ENCODE measurements around the gene VAPB. TPM values are rescaled to one million over a fixed set of nuclear protein-coding genes. Genes with fewer than 3 reads are reported as not detected.
"Not testable (repeated sequence)": the region's sequence is repeated elsewhere in the genome, so short reads cannot be mapped to it uniquely, and the experiment has no call there.

The VAPB gene
- polyA plus RNA-seq, 10 donors, result 45.6 to 65.1 (median 51.4) TPM

DNA sequence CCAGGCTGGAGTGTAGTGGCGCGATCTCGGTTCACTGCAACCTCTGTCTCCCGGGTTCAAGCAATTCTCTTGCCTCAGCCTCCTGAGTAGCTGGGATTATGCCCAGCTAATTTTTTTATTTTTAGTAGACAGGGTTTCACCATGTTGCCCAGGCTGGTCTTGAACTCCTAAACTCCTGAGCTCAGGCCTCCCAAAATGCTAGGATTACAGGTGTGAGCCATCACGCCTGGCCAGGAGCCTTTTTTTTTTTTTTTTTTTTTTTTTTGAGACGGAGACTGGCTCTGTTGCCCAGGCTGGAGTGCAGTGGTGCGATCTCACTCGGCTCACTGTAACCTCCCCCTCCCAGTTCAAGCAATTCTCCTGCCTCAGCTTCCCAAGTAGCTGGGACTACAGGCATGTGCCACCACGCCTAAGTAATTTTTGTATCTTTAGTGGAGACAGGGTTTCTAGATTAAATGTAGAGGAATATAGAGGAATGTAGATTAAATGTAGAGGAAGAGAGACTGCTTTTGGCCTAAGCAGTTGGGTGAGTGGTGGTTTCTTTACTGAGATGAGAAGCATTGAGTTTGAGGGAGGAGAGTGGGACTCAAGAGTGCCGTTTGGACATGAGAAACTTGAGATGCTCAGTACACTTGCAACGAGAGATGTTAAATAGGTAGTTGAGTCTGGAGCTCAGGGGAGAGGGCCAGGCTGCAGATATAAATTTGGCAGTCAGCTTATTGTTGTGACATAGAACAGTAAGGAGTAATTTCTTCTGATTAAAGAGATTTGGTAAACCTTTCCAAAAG is 16.7 kb downstream of the VAPB start:
- DNase-seq, result no peak

DNA sequence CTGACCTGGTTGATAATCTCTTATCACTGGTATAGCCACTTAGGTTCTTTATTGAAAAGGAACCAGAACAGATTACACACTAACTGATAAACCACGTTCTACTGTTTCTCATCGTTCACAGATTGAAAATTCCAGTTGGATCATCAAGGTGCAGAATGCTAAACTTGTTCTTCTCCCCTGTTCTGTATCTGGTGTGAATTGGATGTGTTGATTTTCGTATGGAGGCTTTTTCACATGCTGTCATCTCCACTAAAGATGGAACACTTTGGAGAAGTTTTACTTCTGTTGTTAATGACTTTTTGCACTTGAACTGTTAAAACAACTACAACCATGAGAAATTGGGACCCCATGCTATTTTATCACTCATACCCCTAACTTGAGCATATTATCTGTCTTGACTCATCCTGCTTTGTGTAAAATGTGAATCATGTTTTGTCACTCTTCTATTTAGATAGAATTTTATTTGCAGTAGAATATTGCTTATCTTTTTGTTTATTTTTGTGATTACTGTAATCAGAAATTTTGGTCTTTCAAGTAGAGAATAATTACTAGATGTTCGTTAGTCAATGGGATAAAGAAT is 17.5 kb downstream of the VAPB start:
- DNase-seq, result no peak

DNA sequence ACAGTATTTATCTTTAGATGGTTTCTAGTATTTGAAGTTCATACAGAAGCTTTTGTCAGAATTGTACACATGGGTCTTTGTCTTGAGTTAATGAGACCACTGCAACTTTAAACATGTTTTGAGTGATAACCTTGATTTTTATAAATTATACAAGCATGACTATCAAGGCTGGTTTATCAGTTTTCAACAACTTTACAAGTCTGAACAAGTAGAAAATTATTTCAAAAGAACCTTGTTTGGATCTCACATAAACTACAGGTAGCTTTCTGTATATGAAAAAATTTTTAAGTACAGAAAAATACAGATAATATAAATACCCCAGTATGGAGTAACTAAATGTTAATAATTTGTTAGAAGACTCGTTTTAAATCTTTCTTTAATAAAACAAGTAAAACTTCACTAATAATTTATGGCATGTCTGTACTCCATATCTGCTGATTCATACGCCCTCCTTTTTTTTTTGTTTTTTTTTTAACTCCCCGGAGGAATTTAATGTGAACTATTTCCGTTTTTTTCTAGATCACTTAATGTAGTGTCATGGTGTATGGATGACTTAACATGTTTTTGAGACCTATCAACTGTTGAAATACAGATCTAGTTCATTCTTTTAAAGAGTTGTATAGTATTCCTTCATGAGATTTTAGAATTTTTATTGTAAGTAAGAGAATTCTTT is 18.3 kb downstream of the VAPB start:
- DNase-seq, result no peak

DNA sequence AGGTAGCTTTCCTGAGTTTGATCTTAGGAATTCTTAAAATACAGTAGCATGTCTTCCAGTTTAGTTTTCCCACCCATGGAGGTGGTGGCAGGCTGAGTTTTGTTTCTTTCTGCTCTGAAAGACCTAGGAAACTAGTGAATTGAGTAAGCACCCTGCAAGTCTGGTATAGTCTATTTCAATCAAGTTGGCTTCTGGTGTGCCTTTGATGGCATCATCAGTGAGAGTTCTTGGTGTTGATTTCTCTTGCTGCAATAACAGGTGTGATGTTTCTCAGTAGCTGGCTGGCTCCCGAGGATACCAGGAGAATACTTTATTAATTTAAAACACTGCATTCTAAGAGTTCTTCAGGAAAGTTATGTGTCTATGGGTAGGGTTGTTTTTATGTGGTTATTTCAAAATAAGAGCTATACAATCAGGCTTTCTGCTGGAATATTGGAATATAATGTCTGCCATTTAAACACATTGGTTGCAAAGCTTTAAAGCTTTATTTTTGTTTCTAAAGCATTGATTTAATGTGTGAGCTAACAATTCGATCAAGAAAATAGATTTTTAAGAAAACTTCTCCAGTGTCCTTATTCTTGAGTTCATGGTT is 19.0 kb downstream of the VAPB start:
- DNase-seq, result no peak

DNA sequence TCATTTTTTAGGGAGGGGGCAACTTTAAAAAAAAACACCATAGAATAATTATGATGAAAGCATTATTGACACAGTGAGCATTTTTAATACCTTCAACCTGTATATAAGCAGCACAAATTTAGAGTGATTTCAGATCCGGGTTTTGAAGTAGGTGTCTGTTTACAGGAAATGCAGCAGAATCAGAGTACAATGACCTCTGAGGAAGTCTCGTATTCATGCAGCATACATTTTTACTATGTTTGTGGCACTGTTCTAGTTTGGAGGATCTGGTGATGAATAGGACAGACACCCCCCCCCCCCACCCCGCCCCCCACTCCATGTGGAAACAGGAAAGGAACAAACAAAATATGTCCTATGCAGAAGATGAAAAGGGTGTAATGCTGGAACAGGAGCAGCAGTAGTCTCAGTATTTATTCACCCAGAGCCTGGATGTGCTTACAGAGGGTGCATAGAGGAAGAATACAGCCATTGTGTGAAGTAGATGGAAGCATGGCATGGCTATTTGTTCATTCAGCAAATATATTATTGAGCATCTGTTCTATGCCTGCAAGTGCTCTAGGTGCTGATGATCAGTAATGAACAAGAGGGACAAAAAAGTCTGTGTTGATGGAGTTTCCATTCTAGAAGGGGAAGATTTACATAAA is 19.7 kb downstream of the VAPB start:
- DNase-seq, result no peak

DNA sequence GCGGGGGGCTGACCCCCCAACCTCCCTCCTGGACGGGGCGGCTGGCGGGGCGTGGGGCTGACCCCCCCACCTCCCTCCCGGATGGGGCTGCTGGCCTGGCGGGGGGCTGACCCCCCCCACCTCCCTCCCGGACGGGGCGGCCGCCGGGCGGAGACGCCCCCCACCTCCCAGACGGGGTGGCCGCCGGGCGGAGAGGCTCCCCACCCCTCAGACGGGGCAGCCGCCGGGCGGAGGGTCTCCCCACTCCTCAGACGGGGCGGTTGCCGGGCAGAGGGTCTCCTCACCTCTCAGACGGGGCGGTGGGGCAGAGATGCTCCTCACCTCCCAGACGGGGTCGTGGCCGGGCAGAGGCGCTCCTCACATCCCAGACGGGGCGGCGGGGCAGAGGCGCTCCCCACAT is 25.2 kb downstream of the VAPB start:
- DNase-seq, result not testable (repeated sequence)

DNA sequence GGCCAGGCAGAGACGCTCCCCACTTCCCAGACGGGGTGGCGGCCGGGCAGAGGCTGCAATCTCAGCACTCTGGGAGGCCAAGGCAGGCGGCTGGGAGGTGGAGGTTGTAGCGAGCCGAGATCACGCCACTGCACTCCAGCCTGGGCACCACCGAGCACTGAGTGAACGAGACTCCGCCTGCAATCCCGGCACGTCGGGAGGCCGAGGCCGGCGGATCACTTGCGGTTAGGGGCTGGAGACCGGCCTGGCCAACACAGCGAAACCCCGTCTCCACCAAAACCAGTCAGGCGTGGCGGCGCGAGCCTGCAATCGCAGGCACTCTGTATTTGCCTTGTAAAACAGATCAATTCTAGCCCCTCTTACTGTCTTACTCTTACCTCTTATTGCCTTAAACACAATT is 25.8 kb downstream of the VAPB start:
- DNase-seq, result not testable (repeated sequence)

DNA sequence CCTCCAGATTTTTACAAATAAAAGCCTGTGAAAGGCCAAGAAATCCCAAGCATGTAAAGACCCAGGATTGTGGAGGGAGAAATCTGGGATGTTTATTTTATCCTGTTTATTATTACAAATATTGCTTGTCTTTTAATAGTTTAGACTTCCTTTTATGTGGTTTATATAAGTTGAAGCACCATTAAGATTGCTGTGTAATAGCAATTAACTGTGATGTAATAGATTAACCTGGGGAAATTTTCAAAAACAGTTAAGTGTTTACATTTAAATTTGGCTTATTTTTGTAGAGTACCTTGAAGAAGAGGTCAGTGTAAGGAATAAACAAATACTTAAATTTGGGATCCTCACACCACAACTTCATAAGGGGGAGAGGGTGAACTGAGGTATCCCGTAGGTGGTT is 27.0 kb downstream of the VAPB start:
- no peak for DNase-seq

DNA sequence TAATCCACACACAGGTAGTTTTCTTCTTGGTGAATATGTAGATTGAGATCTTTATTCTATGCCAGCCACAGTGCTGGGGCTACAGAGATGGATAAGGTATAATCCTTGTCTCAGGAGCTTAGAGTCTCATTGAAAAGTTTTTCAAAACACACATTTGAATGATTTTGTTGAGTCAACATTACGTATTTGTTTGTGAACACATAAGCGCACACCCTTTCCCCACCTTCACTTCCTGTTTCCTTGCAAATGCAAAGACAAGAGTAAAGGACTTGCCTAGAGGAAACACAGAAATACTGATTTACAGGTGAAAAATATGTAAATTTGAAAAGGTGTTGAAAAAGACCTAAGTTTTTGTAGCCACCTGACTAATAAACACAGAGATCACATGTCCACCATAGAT is 27.8 kb downstream of the VAPB start:
- no peak for DNase-seq

DNA sequence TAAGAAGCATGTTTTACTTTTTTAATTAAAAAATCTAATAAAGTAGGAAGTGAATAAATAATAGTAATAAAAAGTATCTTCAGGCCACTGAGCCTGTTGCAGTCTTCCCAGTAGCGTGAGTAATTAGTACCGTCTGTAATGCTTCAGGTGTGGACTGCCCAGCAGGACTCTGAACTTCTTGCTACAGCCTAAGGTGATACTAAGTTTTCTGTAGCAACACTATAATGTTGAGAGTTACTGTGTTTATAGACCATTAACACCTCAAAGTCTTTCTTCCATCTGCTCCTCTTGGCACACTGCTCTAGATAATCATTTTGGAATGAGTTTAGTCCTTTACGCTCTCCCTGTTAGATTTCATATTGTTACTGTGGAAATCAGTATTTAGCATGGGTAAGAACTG is 28.4 kb downstream of the VAPB start:
- DNase-seq, result no peak

DNA sequence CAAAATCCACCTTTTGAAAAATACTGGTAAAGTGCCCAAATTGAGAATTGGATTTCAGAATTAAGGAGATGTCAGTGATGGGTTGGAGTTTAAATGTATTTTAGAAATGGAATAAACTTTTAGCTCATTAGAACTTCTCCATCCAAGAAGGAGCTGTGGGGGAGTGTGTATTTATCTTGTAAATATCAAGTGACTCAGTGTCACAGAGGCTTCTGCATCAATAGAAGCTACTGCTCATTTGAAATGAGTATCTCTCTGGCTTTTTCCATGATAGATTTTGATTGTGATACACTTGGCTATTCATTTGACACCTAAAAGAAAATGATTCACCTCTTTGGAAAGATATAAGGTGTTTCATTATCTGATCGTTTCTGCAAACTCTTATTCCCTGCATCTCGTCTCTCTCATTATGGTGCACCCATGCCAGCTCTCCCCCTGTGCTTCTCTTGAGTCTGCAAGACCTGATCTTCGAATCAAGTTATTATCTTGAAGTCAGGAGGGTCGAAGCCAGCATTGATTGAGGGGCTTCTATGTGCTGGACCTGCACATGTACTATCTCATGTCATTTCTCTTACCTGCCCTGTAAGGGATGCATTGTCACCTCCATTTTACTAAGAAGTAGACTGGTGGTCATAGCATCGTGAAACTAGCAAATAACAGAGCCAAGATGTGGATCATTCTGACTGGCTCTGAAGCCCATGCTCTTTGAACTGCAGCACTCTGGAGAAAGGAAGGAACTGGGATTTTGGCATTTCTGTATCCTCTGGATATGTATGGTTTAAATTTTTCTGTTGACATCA is 30.1 kb downstream of the VAPB start:
- no peak for DNase-seq

DNA sequence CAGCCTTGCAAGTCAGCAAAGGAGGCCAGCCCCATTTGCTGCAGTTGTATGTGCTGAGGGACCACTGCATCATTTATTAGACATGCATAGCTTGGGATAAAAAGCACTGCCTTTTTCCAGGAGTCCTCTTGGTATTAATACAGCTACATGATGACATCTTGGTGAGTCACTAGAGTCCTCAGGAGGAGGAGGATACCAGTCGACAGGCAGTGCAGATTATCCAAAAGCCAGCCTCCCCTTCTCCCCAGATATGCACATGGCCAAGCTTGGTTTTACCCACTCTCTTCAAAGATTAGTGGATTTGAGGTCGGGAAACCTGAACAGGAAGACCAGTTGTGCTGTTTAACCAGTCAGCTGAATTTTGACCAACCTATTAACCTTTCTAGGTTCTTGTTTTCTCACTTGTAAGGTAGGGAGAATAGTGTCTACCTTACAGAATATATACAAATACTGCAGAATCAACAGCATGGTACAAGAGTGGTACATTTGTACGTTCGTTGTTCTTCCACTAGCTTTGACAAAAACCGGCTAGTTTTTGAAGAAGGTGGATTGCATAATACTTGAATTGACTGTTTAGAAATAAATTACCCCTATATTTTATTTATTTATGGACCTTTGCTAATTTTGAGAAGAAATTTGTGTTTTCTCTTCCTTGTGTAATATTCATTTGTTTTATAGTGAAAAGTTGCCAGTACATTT is 31.9 kb downstream of the VAPB start:
- DNase-seq, result peak in 1 of 3 donors; percentile 29

DNA sequence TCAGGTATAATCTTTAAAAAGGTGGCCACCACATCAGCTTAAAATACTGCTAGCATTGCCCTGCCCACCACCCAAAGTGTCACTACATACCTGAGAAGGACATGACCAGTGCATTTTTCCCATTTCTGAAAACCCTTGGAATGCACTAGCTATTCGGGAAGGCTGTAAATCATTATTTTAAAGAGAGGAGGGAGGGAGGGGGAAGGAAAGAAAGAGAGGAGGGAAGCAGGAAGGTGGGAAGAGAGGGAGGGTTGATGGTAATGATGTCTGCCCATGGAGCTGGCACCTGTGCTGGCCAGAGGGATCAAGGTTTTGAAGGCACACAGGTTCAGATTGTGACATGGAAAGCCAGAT is 32.4 kb downstream of the VAPB start:
- DNase-seq, result no peak

DNA sequence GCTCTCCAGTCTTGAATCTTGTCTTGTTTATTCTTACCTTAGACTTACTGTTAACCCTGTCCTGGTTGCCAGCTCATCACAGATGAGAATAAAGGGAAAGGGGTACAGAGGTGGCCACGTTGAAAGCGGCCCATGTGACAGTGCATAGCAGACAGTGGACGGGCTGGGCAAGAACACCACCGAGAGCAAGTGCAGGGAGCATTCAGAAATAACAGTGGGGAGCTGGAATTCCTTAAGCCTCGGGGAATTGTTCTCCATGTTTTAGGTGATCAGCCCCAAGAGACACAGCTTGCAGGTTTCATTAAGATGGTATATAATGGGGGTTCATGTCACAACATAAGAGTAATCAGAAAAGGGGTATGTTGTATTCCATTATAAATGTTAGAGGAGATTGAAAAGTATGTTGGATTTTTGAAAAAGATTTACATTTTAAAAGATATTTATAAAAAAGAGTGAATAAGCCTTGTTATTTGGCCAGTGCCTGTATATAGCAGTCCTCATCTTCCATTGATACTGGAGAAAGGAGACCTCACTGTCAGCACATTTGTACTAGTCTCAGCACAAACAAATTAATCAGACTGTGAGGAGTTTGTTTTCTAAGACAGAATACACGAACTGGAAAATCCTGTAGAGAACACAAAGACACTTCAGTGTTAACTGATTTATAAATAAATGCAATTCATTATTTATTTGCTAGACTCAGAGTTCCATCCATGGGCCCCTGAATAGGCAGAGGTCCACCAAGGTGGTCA is 35.4 kb downstream of the VAPB start:
- DNase-seq, result no peak

DNA sequence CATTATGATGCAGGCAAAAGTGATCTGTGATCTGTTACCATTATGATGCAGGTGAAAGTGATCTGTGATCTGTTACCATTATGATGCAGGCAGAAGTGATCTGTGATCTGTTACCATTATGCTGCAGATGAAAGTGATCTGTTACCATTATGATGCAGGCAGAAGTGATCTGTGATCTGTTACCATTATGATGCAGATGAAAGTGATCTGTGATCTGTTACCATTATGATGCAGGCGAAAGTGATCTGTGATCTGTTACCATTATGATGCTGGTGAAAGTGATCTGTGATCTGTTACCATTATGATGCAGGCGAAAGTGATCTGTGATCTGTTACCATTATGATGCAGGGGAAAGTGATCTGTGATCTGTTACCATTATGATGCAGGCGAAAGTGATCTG is 38.5 kb downstream of the VAPB start:
- DNase-seq, result not testable (repeated sequence)

DNA sequence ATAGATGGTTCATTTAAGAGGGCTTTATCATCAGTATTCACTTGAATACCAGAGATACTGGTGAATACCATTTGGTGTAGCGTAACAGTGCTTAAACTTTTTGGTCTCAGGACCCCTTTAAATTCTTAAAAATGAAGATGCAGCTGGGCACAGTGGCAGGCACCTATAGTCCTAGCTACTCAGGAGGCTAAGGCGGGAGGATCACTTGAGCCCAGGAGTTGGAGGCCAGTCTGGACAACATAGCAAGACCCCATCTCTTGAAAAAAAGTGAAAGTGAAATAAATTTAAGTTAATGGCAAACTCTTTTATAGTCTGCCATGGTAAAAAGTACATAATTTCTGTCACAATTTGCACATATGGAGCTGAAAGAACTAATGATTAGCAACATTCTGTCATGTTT is 39.3 kb downstream of the VAPB start:
- DNase-seq, result no peak

DNA sequence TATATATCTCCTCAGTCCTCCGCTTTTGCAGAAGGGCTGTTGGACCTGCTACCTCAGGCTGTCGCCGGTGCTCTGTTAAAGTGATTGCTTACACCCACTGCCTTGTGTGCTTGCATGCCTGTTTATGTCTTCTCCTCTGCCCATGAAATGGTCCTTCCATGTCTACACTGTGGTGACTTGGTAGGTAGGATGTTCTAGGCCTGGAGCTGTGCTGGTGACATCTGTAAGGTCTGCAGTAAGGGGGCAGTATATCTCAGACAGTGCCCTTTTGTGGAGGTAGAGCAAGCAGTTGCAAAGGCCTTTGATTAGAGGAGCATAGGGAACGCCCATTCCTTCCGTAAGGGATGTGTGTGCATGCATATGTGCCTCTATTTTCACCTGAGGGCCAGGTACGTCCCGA is 40.3 kb downstream of the VAPB start:
- no peak for DNase-seq

DNA sequence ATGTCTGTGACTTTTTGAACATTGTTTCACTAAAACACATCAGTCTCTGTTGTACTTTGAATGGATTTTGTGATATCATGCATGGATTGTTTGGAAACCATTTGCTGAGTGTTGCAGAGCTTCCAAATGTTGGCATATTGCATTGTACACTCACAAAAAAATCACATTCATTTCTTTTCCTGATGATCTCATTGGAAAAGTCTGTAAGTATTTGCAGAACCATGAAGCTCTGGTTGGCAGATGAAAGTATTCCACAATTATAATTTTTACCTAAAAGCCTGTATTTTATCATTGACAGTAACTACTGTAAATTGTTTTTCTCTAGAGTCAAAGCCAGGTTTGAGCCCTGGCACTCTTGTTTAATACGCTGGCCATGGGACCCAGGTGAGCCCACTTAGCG is 42.1 kb downstream of the VAPB start:
- DNase-seq, result no peak

DNA sequence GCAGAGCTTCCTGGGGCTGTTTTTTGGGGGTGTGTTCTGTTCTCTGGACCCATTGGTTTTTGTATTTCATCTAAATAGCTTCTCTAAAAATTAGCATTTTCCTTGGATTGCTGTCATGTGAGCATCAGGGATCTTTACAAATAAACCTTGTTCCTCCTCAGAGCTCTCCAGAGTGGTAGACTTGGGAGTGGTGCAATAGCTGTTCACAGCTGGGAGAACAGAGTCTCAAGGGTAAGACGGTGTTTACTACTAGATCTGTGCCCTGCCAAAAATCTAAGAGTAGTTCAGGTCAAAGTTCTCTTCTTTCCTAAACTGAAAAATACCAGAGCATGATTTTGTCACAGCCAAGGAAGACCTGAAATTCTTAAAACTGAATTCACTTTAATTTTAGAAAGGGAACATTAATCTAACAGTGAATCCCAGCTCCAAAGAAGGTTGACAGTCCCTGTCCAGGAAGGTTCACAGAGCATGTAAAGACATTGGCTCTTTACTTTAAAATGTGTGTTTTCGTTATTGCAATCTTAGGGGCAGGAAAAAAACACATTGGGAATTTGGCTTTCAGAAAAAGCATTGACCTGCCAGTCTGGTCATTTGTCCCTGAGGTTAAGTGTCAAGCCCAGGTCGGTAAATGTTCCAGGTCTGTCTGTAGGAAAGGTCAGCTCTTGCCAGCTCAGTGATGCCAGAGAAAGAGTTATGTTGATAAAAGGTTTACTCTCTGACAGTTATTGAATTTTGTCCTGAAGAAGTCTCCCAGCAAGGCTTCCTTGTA is 43.3 kb downstream of the VAPB start:
- DNase-seq, result no peak
